Hepatocyte (in vitro differentiated cells): ENCODE results near the gene ETV6. TPM values are rescaled to one million over a fixed set of nuclear protein-coding genes. Genes with fewer than 3 reads are reported as not detected.

Source experiments
- DNase-seq: peaks from one replicate; pipeline ENCODE4 v3.0.0-alpha.2; 2016; ENCODE audit warnings: low spot score
- H2AFZ ChIP-seq: fragments of 200-600 bp; sonication (generic); 2 replicates; pipeline ENCODE4 v1.6.0; 2016; ENCODE audit warnings: antibody characterized with exemption, mild to moderate bottlenecking
- H3K27ac ChIP-seq: fragments of 200-600 bp; sonication (generic); 2 replicates; pipeline ENCODE4 v1.5.1; 2016; ENCODE audit warnings: mild to moderate bottlenecking
- H3K27me3 ChIP-seq: fragments of 200-600 bp; sonication (generic); 2 replicates; pipeline ENCODE4 v1.6.1; 2016
- H3K36me3 ChIP-seq: fragments of 200-600 bp; sonication (generic); replicated peaks from 2 replicates; pipeline ENCODE4 v1.5.1; 2016; ENCODE audit warnings: low read depth; ENCODE audit not compliant: insufficient read depth
- H3K4me1 ChIP-seq: fragments of 200-600 bp; sonication (generic); 2 replicates; pipeline ENCODE4 v1.5.1; 2016; ENCODE audit warnings: mild to moderate bottlenecking, moderate library complexity; ENCODE audit not compliant: insufficient read depth
- H3K4me2 ChIP-seq: fragments of 200-600 bp; sonication (generic); 2 replicates; pipeline ENCODE4 v1.6.0; 2016
- H3K4me3 ChIP-seq: fragments of 200-600 bp; sonication (generic); 2 replicates; pipeline ENCODE4 v1.5.1; 2016; ENCODE audit warnings: mild to moderate bottlenecking
- H3K79me2 ChIP-seq: fragments of 200-600 bp; sonication (generic); 2 replicates; pipeline ENCODE4 v1.6.0; 2017; ENCODE audit warnings: mild to moderate bottlenecking
- H3K9me2 ChIP-seq: fragments of 200-600 bp; sonication (generic); replicated peaks from 2 replicates; pipeline ENCODE4 v1.6.0; 2017; ENCODE audit warnings: mild to moderate bottlenecking; ENCODE audit not compliant: insufficient read depth
- H3K9me3 ChIP-seq: fragments of 200-600 bp; sonication (generic); 2 replicates; pipeline ENCODE4 v1.5.1; 2016; ENCODE audit warnings: low read depth, mild to moderate bottlenecking
- H4K20me1 ChIP-seq: fragments of 200-600 bp; sonication (generic); 2 replicates; pipeline ENCODE4 v1.6.0; 2016; ENCODE audit warnings: mild to moderate bottlenecking; ENCODE audit not compliant: insufficient read depth, poor library complexity, severe bottlenecking
- EZH2 ChIP-seq: fragments of 200-600 bp; sonication (generic); IDR thresholded peaks from 2 replicates; pipeline ENCODE4 v1.6.1; 2016; ENCODE audit warnings: antibody characterized with exemption, mild to moderate bottlenecking, borderline replicate concordance
- EZH2phosphoT487 ChIP-seq: fragments of 200-600 bp; sonication (generic); IDR thresholded peaks from one replicate; pipeline ENCODE4 v1.6.1; 2018; ENCODE audit warnings: antibody characterized with exemption, mild to moderate bottlenecking, low read depth, moderate library complexity; ENCODE audit not compliant: unreplicated experiment, severe bottlenecking
- whole genome bisulfite sequencing: methylation state at CpG from one replicate; pipeline ENCODE4 v1.1.6; 2016; ENCODE audit warnings: low lambda C conversion rate; ENCODE audit errors: missing lambda C conversion rate; 5-methylcytosine and 5-hydroxymethylcytosine counted together
- polyA plus RNA-seq: library from polyadenylated mRNA; unstranded; fragments of >200 nt; fragmentation: Nextera tagmentation; extraction: Ambion mirVana; gene quantifications from 2 replicates; pipeline ENCODE4 v1.2.1, GENCODE V29; 2016
- total RNA-seq: library from RNA; depleted of rRNA; stranded (reverse); fragments of >200 nt; gene quantifications from 2 replicates; pipeline ENCODE4 v1.2.3, GENCODE V29; 2014
- TF ChIP-seq, protein P1 (sequence below): fragments of 200-600 bp; sonication (generic); IDR thresholded peaks from 2 replicates; pipeline ENCODE4 v1.5.1; 2016; ENCODE audit warnings: antibody characterized with exemption, mild to moderate bottlenecking; ENCODE audit not compliant: poor library complexity

Gene ETV6
- total and polyA plus RNA-seq, 2 experiments from 2014 or later, result 8.0 to 9.7 TPM

DNA sequence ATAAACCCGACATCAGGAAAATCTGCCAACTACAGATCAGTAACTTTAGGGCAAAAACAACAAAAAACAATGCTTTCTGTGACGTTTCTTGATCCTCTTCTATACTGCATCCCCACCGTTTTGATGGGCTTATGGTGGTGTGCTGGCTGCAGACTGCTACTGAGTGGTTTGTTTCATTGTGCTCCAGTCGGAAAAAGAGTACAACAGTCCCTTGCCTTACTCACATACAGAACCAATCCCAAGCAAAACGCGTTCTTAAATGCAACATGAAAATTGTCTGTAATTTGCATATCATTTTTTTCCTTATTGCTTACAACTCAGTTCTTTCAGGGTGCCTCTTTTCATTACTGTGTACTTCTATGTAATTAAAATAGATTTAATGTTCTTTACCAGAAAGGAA, 2.3 kb downstream of the ETV6 start:
- H2AFZ ChIP-seq, result no peak overlapping the region
- peak overlapping the region; percentile 97 for H3K27ac ChIP-seq
- H3K4me1 ChIP-seq, result peaks cover 10% of the 10 kb centered on the region
- H4K20me1 ChIP-seq, result peaks cover under 1% of the 10 kb centered on the region
- H3K4me3 ChIP-seq, result peak overlapping the region; percentile 81
- DNase-seq, result no peak
- peaks cover 65% of the 10 kb centered on the region for H3K79me2 ChIP-seq
- no peaks in the 10 kb centered on the region for H3K9me3 ChIP-seq
- no peaks in the 10 kb centered on the region for H3K27me3 ChIP-seq
- no peaks in the 10 kb centered on the region for H3K36me3 ChIP-seq
- TF ChIP-seq EZH2 (no peak), EZH2phosphoT487 (no peak)
- TF ChIP-seq, protein P1, sequence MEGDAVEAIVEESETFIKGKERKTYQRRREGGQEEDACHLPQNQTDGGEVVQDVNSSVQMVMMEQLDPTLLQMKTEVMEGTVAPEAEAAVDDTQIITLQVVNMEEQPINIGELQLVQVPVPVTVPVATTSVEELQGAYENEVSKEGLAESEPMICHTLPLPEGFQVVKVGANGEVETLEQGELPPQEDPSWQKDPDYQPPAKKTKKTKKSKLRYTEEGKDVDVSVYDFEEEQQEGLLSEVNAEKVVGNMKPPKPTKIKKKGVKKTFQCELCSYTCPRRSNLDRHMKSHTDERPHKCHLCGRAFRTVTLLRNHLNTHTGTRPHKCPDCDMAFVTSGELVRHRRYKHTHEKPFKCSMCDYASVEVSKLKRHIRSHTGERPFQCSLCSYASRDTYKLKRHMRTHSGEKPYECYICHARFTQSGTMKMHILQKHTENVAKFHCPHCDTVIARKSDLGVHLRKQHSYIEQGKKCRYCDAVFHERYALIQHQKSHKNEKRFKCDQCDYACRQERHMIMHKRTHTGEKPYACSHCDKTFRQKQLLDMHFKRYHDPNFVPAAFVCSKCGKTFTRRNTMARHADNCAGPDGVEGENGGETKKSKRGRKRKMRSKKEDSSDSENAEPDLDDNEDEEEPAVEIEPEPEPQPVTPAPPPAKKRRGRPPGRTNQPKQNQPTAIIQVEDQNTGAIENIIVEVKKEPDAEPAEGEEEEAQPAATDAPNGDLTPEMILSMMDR, result no peak
- 42% methylated on average over 6 of the region's 6 CpGs for WGBS
- no peaks in the 10 kb centered on the region for H3K9me2 ChIP-seq
- peak overlapping the region; percentile 79 for H3K4me2 ChIP-seq

DNA sequence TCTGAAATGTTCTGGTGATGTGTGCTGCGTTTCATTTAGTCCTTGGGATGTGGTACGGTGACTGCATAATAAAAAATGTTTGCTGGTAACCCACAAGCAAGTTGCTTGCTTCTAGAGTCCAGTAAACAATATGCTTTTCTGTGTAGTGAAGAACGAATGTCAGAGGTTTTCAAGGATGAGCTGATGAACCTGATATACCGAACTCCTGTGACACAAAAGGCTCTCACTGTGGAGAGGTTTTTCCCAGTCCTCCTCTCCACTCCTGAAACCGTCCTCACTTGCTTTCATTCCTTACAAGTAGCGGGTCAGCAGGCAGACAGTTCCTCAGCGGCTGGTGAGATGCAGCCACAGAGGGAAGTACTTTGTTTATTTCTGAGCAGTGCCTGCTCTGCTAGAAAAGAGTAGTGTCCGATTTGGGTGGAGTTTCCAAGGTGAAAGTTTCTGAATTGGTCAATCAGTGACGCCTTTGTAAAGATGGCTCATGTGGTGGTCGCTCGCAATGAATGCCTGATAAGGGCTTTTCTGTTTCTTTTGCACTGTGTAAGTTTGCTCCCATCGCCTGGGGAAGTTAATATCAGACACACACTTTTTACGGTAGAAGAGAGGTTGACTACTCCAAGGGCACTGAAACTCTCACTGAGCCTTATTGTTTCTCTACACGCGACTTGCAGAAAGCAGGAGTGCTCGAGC, 3.0 kb downstream of the ETV6 start:
- H3K79me2 ChIP-seq, result peaks cover 72% of the 10 kb centered on the region
- TF ChIP-seq, protein P1, result no peak
- no peak for TF ChIP-seq EZH2phosphoT487
- TF ChIP-seq EZH2, result no peak
- peak overlapping the region; percentile 97 for H3K27ac ChIP-seq

GRCh38 chr12:11653215-11653753, 3.8 kb downstream of the ETV6 start:
- H2AFZ ChIP-seq, result no peak overlapping the region
- H3K4me2 ChIP-seq, result peak overlapping the region; percentile 79
- peaks cover 80% of the 10 kb centered on the region for H3K79me2 ChIP-seq
- WGBS, result 76% methylated on average over 7 of the region's 7 CpGs
- no peaks in the 10 kb centered on the region for H3K27me3 ChIP-seq
- H3K9me3 ChIP-seq, result no peaks in the 10 kb centered on the region
- peak overlapping the region; percentile 97 for H3K27ac ChIP-seq
- DNase-seq, result no peak
- no peaks in the 10 kb centered on the region for H3K36me3 ChIP-seq
- H3K4me3 ChIP-seq, result peak overlapping the region; percentile 12
- peaks cover 10% of the 10 kb centered on the region for H3K4me1 ChIP-seq
- TF ChIP-seq, protein P1, result no peak
- TF ChIP-seq EZH2, result no peak
- TF ChIP-seq EZH2phosphoT487, result no peak
- H3K9me2 ChIP-seq, result no peaks in the 10 kb centered on the region
- H4K20me1 ChIP-seq, result peaks cover 2% of the 10 kb centered on the region

More for the DNA sequence above, 3.0 kb downstream of the ETV6 start:
- Histone ChIP-seq H3K9me3 (no peaks in the 10 kb centered on the region), H3K4me1 (peaks cover 10% of the 10 kb centered on the region), H4K20me1 (peaks cover 2% of the 10 kb centered on the region), H3K36me3 (no peaks in the 10 kb centered on the region), H2AFZ (no peak overlapping the region), H3K4me2 (peak overlapping the region; percentile 79), H3K9me2 (no peaks in the 10 kb centered on the region), H3K27me3 (no peaks in the 10 kb centered on the region), H3K4me3 (peak overlapping the region; percentile 12)
- DNase-seq, result peak; percentile 20
- 33% methylated on average over 16 of the region's 16 CpGs for WGBS
